Inferior parietal cortex (tissue), 1 donor: Measurements from ENCODE around the gene AKT3.
"Not testable (repeated sequence)": the region's sequence is repeated elsewhere in the genome, so short reads cannot be mapped to it uniquely, and the experiment has no call there.

Source experiments
- DNase-seq: peaks from one replicate; pipeline ENCODE4 v3.0.0-alpha.2; 2016; ENCODE audit errors: extremely low spot score

The AKT3 gene

GRCh38 chr1:243601720-243602119 is 248.3 kb downstream of the AKT3 start:
- no peak for DNase-seq

GRCh38 chr1:243598433-243598832 is 251.6 kb downstream of the AKT3 start:
- no peak for DNase-seq

- no peak for DNase-seq
Measured at GRCh38 chr1:243597383-243597782, 252.7 kb downstream of the AKT3 start.

GRCh38 chr1:243596431-243597062 is 253.5 kb downstream of the AKT3 start:
- DNase-seq: no peak

- no peak for DNase-seq
Measured at GRCh38 chr1:243595527-243596210, 254.4 kb downstream of the AKT3 start.

DNA sequence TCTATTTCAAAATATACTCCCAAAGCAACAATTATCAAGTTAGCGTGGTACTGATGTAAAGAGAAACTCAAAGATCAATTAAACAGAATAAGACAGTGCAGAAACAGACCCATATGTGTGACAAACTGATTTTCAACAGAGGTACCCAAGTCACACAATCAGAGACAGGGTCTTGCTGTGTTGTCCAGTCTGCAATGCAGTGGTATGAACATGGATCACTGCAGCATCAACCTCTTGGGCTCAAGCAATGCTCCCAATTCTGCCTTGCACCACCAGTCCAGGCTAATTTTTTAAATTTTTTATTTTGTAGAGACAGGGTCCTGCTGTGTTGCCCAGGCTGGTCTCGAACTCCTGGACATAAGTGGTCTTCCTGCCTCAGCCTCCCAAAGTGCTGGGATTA is 255.6 kb downstream of the AKT3 start:
- DNase-seq: no peak

GRCh38 chr1:243589286-243589685 is 260.8 kb downstream of the AKT3 start:
- not testable (repeated sequence) for DNase-seq

DNA sequence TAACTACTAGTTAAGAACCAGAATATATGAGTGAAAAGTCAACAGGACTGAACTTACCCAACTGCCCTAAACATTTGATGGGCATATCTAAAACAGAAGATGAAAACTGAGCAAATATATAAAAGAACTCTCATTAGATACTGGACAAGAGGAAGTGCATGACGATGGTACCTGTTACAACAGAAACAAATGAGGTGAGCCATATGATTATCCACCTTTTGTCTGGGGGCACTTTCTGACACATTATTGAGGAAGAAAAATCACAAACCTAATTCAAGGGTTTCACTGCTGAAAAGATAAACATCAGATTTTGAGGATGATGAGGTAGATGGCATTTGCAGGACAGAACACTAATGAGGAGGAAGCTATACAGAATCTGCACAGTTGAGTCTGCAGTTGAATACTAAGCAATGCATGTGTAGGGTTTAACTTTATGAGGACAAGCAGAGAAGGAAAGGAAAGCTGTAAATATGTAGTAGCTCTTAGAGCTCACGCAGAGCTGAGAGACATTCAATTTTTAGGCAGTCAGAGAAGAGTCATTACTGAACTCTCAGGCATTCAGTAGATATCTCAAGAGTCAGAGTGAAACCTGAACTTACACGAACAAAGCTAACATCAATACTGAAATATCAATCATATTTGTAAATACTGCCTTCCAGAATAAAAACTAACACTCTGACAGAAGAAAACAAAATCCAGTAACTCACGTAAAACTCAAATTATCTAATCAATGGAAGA is 262.1 kb downstream of the AKT3 start:
- no peak for DNase-seq

- no peak for DNase-seq
Measured at GRCh38 chr1:243587285-243587684, 262.8 kb downstream of the AKT3 start.

GRCh38 chr1:243585982-243586381 is 264.1 kb downstream of the AKT3 start:
- no peak for DNase-seq

DNA sequence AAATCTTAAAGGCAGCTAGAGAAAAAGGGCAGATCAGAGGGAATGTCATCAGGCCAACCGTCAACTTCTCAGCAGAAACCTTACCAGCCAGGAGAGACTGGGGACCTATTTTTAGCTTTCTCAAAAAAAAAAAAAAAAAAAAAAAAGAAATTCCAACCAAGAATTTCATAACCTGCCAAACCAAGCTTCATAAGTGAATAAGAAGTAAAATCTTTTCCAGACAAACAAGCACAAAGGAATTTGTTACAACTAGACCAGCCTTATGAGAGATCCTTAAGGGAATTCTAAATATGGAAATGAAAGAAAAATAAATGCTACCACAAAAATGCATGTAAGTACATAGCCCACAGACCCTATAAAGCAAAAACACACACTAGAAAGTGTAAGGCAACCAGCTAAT is 267.7 kb downstream of the AKT3 start:
- DNase-seq: no peak

- DNase-seq: no peak
Measured at GRCh38 chr1:243580984-243581383, 269.1 kb downstream of the AKT3 start.

GRCh38 chr1:243580072-243580471 is 270.0 kb downstream of the AKT3 start:
- no peak for DNase-seq

GRCh38 chr1:243575070-243575469 is 275.0 kb downstream of the AKT3 start:
- no peak for DNase-seq

- no peak for DNase-seq
Measured at GRCh38 chr1:243572940-243573339, 277.1 kb downstream of the AKT3 start.

DNA sequence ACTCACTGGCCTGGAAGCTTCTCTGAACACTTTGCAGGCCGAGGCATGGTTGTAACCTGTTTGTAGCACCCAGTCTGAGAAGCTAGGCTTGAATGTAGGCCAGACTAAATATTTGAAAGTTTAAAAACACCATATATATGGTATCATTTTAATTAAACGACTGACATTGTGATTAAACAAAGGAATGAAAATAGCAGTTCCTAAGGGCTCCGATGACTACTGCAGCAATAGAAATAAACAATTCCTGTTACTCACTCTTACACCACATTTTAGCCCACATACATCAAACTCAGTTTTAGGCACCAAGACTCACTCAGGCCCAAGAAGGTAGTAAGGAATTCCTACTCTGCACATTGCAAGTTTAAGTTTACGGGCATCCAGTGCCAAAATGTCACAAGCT is 281.2 kb downstream of the AKT3 start:
- no peak for DNase-seq

DNA sequence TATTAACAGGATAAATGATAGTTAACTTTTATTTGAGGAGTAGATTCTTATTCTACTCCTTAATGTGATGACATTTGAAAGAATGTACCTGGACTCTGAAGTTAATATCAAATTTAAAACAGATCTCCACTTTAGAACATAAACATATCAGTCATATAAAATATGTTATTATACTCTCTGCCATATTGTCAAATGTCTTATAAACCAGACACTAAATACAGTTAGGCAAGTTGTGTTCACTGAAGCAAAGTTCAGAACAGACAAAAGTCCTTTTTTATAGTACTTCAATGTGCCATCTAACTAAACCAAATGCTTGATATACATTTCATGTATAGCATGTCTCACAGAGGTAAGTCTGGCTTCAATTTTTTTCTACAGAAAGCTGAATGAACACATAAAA is 285.2 kb downstream of the AKT3 start:
- no peak for DNase-seq

DNA sequence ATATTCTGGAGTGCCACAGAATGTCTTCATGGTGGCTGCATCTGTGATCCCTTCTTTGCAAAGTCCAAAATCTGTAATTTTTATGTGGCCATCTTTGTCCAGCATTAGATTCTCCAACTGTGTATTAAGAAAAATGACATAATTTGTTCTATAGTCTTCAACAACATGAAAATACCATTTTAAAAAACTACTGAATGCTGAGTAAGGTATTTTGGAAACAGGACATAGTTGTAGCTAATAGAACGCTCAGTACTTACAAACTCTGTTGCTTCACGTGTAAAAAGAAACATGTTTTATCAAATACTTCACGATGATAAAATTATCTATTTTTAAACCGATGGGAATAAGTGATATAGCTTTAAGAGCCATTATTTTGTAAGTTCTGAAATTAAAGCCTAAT is 286.3 kb downstream of the AKT3 start:
- DNase-seq: no peak

GRCh38 chr1:243562473-243562872 is 287.6 kb downstream of the AKT3 start:
- DNase-seq: no peak

GRCh38 chr1:243561588-243562319 is 288.3 kb downstream of the AKT3 start:
- no peak for DNase-seq

DNA sequence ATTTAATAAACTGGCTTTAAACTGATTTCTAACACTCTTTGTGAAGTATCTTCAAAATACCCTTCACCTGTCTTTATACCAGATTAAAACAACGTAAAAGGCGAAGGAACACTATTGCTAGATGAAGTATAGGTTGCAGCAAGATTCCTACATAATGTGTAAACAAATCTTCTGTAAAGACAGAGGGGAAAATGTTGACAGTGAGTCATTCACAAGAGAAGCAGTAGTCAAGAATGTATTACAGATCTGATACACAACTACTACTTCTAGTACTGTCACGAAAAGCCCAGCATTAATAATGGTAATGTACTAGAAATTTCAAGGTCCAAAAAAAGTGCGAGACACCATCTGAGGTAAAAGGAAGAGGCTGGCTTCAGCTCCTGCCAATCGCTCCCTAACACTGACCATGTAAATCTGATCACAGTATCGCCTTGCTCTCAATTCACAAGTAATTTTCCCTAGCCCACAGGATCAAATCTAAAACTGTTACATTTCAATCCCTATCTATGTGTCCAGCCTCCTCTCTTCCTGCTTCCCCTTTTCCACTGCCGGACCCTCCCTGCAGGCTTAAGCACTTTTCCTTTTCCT is 290.4 kb downstream of the AKT3 start:
- no peak for DNase-seq

- no peak for DNase-seq
Measured at GRCh38 chr1:243558576-243558975, 291.5 kb downstream of the AKT3 start.
